DND-41 (cell line): ENCODE data around the gene DYSF.

Experiments used
- ATAC-seq: fragments of 200-7000 bp; cut with Tn5 transposase; 3 replicates; pipeline ENCODE4 v1.9.1; 2021; ENCODE audit warnings: low read depth; ENCODE audit not compliant: insufficient read depth
- DNase-seq: peaks from one replicate; pipeline ENCODE4 v3.0.0-alpha.2; 2020
- H2AFZ ChIP-seq: 2 replicates; pipeline ENCODE4 v1.6.0; 2012; ENCODE audit warnings: low read depth, low read length
- H3K27ac ChIP-seq: 2 replicates; pipeline ENCODE4 v1.5.1; 2012; ENCODE audit warnings: low read length, inconsistent platforms
- H3K27me3 ChIP-seq: fragments of 200-600 bp; sonication (generic); 2 replicates; pipeline ENCODE4 v1.6.0; 2012; ENCODE audit warnings: low read length, mild to moderate bottlenecking, inconsistent platforms; ENCODE audit not compliant: insufficient read depth, poor library complexity
- H3K36me3 ChIP-seq: 2 replicates; pipeline ENCODE4 v1.5.1; 2012; ENCODE audit warnings: low read length, inconsistent platforms; ENCODE audit not compliant: insufficient read depth
- H3K4me1 ChIP-seq: 2 replicates; pipeline ENCODE4 v1.5.1; 2012; ENCODE audit warnings: mild to moderate bottlenecking, low read length; ENCODE audit not compliant: insufficient read depth
- H3K4me2 ChIP-seq: 2 replicates; pipeline ENCODE4 v1.6.0; 2012; ENCODE audit warnings: mild to moderate bottlenecking, moderate library complexity, low read length, inconsistent platforms; ENCODE audit not compliant: insufficient read depth
- H3K4me3 ChIP-seq, 2 experiments: fragments of 200-600 bp in 1 of 2; shearing (Covaris generic) in 1 of 2; 2 replicates each; pipeline ENCODE4 v1.5.1; 2012 to 2016; ENCODE audit warnings: inconsistent platforms in 2 of 2, low read length in 2 of 2, mild to moderate bottlenecking in 2 of 2, low read depth in 1 of 2, moderate library complexity in 1 of 2
- H3K79me2 ChIP-seq: 2 replicates; pipeline ENCODE4 v1.6.0; 2012; ENCODE audit warnings: low read length, inconsistent platforms; ENCODE audit not compliant: insufficient read depth
- H3K9ac ChIP-seq: 2 replicates; pipeline ENCODE4 v1.6.0; 2012; ENCODE audit warnings: low read depth, mild to moderate bottlenecking, inconsistent platforms, low read length, moderate library complexity
- H3K9me3 ChIP-seq: 2 replicates; pipeline ENCODE4 v1.5.1; 2012; ENCODE audit warnings: low read length, moderate library complexity, mild to moderate bottlenecking, inconsistent platforms; ENCODE audit not compliant: insufficient read depth, severe bottlenecking
- H4K20me1 ChIP-seq: 2 replicates; pipeline ENCODE4 v1.6.0; 2012; ENCODE audit warnings: low read length; ENCODE audit not compliant: insufficient read depth
- CTCF ChIP-seq: IDR thresholded peaks from 2 replicates; pipeline ENCODE4 v1.5.1; 2012; ENCODE audit warnings: borderline replicate concordance, low read length, moderate library complexity, mild to moderate bottlenecking; ENCODE audit not compliant: poor library complexity, severe bottlenecking; ENCODE audit errors: extremely low read depth
- EZH2 ChIP-seq: IDR thresholded peaks from 3 replicates; pipeline ENCODE4 v1.6.1; 2012; ENCODE audit warnings: borderline replicate concordance, low read depth, mild to moderate bottlenecking, moderate library complexity, low read length, inconsistent platforms; ENCODE audit not compliant: severe bottlenecking

DYSF gene

GRCh38 chr2:71712158-71712818, 258.9 kb downstream of the DYSF start:
- H2AFZ ChIP-seq: no peak overlapping the region
- no peak overlapping the region for H3K4me2 ChIP-seq
- ATAC-seq (no peak), DNase-seq (no peak)
- H4K20me1 ChIP-seq: no peaks in the 10 kb centered on the region
- TF ChIP-seq CTCF (no peak), EZH2 (no peak)
- no peaks in the 10 kb centered on the region for H3K27me3 ChIP-seq
- no peak overlapping the region for H3K9ac ChIP-seq
- H3K79me2 ChIP-seq: no peaks in the 10 kb centered on the region
- no peak overlapping the region for H3K4me3 ChIP-seq
- H3K4me1 ChIP-seq: no peaks in the 10 kb centered on the region
- no peaks in the 10 kb centered on the region for H3K9me3 ChIP-seq
- no peak overlapping the region for H3K27ac ChIP-seq
- H3K36me3 ChIP-seq: no peaks in the 10 kb centered on the region

- DNase-seq (no peak), ATAC-seq (no peak)
- Histone ChIP-seq H3K27me3 (no peaks in the 10 kb centered on the region), H3K27ac (no peak overlapping the region), H3K9me3 (no peaks in the 10 kb centered on the region), H4K20me1 (no peaks in the 10 kb centered on the region), H3K9ac (no peak overlapping the region), H3K4me2 (no peak overlapping the region), H3K36me3 (no peaks in the 10 kb centered on the region), H3K4me3 (no peak overlapping the region), H2AFZ (no peak overlapping the region), H3K4me1 (no peaks in the 10 kb centered on the region), H3K79me2 (no peaks in the 10 kb centered on the region)
- TF ChIP-seq EZH2 (no peak), CTCF (no peak)
Observed at GRCh38 chr2:71713581-71714580, 260.5 kb downstream of the DYSF start.

- no peak overlapping the region for H3K9ac ChIP-seq
- H3K4me3 ChIP-seq: no peak overlapping the region
- no peak overlapping the region for H3K27ac ChIP-seq
- ATAC-seq (no peak), DNase-seq (no peak)
- no peaks in the 10 kb centered on the region for H3K36me3 ChIP-seq
- H4K20me1 ChIP-seq: no peaks in the 10 kb centered on the region
- no peak overlapping the region for H3K4me2 ChIP-seq
- H3K27me3 ChIP-seq: no peaks in the 10 kb centered on the region
- no peaks in the 10 kb centered on the region for H3K9me3 ChIP-seq
- no peaks in the 10 kb centered on the region for H3K79me2 ChIP-seq
- TF ChIP-seq CTCF (no peak), EZH2 (no peak)
- H3K4me1 ChIP-seq: no peaks in the 10 kb centered on the region
- H2AFZ ChIP-seq: no peak overlapping the region
Observed at GRCh38 chr2:71714601-71715240, 261.4 kb downstream of the DYSF start.
